HG03342 (cell line): ENCODE results near the gene RPTOR.

Source experiments
- ATAC-seq: cut with Tn5 transposase; IDR thresholded peaks from one replicate; pipeline ENCODE4 v1.9.1; 2021; ENCODE audit warnings: mild to moderate bottlenecking, moderate library complexity; ENCODE audit not compliant: unreplicated experiment

RPTOR gene

DNA sequence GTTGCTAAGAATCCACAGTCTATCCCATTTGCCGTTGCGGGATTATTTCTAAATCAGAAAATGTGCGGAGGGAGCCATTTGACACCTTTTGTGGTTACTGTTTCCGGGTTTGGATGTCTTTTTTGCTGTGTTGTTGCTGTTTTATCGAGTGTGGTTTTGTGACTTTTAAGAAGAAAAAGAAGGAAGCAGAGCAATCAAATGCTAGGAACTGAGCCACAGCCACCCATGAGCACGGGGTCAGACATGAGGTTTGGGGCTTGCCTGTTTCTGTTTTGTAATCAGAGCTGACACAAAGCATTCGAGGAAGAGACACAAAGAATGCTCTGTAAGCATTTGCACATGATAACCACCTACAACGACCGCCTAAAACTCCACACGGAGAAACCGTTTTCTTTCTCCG, 393.9 kb downstream of the RPTOR start:
- no peak for ATAC-seq

DNA sequence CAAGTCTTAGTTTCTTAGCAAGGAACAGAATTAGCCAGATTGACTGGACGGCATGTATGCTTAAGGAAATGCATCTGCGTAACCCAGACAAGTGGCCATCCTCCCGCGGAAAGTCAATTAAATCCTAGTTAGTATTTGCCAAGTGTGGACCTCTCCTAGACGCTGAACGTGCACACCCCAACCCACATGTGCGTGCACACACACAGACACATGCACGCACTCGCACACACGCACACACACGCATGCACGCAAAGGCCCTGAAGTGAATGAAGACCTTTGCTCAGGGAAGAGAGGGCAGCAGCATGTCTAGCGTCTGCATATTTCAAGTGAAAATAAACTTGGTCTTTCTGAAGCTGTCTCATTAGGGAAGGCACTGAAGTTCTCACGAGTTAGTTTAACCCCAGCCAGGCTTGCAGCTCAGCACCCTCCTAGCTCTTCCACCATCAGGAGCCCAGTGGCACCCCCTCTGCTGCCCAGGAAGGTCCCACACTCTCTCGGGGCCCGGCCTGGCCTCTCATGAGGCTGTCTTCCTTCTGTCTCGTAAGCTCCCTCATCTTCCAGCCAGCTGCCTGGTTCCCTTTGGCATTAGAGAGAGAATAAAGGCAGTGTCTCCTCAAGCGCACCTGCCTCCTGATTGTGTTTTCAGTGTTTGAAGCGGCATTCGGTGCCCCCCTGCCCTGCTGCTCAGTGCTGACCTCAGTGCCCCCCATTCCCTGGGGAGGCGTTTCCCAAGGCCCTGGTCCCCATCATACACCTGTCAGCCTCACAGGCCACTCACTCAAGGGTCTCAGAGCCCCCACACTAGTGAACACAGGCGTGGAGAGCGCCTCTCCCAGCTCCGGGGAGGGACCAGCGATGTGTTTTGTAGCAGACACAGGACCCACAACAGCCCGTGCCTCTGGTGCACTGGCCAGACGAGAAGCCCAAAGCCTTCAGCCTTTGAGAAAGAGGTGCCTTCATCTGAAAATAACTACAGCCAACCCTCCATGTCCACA, 394.8 kb downstream of the RPTOR start:
- ATAC-seq: no peak

GRCh38 chr17:80940171-80941123, 395.8 kb downstream of the RPTOR start:
- no peak for ATAC-seq

GRCh38 chr17:80941171-80941570, 396.5 kb downstream of the RPTOR start:
- ATAC-seq: no peak

DNA sequence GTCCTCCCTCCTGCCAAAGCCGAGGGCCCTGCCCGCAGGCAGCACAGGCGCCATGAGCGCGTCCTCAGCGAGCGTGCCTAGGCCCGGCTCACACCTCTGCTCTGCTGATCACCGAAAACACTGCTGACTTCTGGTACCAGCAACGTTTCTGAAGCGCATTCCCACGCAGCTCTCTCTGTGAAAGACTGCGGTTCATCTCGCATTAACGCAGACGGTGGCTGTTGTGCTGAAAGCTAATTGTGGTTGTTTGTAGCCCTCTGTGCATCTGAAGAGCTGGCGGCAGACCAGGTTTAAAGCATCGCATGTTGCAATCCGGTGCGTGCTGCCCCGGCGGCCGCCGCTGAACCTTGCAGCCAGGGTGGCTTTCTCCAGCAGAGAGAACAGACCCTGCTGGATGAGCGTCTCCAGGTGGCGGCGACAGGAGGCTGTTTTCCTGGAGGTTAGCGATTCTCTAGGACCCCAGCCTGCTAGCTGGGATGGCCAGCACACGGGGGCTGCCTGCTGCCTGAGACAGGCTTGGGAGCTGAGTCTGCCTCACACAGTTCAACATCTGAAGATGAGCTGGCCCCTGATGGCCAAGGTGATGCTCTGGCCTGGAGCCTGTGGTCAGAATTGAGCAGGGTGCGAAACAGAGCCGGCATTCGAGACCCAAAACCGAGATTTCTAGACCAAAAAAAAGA, 397.2 kb downstream of the RPTOR start:
- ATAC-seq: no peak

GRCh38 chr17:80942423-80943345, 398.0 kb downstream of the RPTOR start:
- ATAC-seq: no peak

DNA sequence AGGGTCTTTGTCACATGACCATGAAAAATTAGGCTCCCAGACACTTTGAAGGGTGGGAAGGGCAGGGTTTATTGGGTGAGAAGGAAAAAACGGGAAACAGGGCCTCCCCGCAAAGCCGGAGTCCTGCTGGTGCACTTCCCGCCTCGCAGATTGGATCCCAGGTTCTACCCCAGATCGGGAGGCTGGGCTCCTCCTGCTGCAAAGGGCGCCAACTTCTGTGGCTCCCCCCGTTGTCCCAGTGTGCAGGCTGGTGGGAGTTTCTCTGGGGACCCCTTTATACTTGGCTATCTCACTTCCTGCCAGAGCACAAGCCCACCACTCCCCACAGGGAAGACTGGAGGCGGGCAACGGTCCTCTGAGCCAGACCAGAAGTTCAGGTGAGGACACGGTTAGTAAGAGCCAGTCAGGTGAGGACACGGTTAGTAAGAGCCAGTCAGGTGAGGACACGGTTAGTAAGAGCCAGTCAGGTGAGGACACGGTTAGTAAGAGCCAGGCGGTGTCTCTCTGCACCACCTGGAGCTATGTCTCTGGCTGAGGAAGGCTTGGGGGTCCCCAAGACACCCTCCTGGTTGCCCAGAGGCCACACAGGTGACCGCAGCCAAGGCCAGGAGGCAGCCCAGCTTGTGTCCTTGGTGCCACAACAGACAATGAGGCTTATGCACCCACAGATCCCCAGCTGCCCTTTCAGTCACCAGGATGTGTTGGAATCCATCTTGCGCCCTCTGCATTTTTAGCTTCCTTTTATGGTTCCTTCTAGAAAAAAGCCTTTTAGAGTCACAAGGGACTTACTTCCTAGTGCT, 398.9 kb downstream of the RPTOR start:
- no peak for ATAC-seq

- no peak for ATAC-seq
Observed at GRCh38 chr17:80944326-80944725, 399.7 kb downstream of the RPTOR start.

GRCh38 chr17:80945736-80946135, 401.1 kb downstream of the RPTOR start:
- no peak for ATAC-seq

- no peak for ATAC-seq
Observed at GRCh38 chr17:80946449-80946848, 401.8 kb downstream of the RPTOR start.

GRCh38 chr17:80947200-80947940, 402.7 kb downstream of the RPTOR start:
- ATAC-seq: no peak

DNA sequence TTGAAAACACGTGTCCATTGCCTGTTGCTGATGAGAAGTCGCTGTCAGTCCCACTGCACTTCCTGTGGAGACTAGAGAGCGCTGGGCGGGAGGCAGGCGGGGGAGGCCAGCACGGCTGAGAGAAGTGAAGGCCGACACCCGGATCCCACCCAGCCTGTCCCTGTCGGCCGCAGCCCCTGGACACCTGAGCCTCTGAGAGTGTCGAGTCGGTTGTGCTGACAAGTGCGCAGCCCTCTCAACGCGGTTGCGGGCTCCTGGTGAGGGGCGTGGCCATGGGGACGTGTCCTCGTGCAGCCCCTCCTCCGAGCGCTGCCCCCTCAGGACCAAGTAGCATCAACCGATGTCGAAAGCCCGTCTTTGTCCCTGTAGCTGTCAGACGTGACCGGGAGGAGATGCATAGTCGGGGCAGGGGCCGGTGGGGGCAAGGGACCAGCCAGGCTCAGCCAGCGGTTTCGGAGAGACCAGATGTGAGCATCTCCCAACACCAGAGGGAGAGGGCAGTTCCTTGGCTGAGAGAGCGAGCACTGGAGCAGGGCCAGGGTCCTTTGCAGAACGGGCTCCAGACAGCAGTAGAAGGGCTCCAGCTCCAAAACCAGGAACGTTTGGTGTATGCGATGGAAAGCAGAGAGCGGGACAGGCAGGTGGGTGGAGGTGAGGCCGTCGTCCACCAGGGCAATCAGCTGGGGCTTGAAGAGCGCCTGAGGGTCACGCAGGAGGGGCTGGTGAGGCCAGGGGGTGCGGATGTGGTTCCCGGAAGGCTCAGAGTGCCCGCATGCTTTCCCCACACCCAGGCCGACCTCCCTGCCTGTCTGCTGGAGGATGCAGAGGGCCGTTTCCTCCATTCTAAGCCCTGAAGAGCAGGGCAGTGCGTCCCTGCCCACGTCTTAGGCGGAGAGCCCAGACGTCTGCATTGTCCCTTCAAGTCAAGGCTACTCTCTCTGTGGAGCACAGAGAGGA, 403.7 kb downstream of the RPTOR start:
- no peak for ATAC-seq

DNA sequence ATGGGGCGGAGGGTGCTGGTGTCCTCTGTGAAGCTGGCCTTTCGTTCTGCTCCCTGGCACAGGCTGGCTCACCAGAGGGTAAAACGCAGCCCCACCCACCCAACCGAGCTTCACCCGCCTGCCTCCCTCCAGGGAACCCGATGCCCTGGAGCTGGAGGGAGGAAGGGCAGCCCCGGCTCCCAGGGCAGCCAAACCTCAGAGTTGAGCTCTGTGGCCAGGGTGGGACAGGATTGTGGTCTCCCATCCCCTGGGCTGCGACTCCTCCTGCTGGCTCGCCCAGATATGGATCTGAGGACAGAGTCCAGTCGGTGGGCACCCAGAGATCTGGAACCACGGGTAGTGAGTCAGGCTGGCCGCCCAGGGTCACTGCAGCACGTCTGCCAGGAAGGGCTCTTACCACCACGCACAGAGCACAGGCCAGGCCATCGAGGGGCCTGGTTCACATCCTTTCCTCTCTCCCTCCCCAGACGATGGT, 404.4 kb downstream of the RPTOR start:
- no peak for ATAC-seq

GRCh38 chr17:80949451-80950421, 405.1 kb downstream of the RPTOR start:
- no peak for ATAC-seq

GRCh38 chr17:80950466-80951120, 406.0 kb downstream of the RPTOR start:
- ATAC-seq: no peak
